Stimulated activated CD4-positive, alpha-beta T cell treated with anti-CD3 and anti-CD28 coated beads, Interleukin-15, amount 100 ng/mL, for 48 hours (primary cell): ENCODE measurements around the gene LIMK1.
"Not testable (repeated sequence)": the region's sequence is repeated elsewhere in the genome, so short reads cannot be mapped to it uniquely, and the experiment has no call there.

Experiments
- DNase-seq, 2 donors: peaks; one replicate each; pipeline ENCODE4 v3.0.0-alpha.2; 2020; ENCODE audit warnings: low read depth in 2 of 2

LIMK1 gene

DNA sequence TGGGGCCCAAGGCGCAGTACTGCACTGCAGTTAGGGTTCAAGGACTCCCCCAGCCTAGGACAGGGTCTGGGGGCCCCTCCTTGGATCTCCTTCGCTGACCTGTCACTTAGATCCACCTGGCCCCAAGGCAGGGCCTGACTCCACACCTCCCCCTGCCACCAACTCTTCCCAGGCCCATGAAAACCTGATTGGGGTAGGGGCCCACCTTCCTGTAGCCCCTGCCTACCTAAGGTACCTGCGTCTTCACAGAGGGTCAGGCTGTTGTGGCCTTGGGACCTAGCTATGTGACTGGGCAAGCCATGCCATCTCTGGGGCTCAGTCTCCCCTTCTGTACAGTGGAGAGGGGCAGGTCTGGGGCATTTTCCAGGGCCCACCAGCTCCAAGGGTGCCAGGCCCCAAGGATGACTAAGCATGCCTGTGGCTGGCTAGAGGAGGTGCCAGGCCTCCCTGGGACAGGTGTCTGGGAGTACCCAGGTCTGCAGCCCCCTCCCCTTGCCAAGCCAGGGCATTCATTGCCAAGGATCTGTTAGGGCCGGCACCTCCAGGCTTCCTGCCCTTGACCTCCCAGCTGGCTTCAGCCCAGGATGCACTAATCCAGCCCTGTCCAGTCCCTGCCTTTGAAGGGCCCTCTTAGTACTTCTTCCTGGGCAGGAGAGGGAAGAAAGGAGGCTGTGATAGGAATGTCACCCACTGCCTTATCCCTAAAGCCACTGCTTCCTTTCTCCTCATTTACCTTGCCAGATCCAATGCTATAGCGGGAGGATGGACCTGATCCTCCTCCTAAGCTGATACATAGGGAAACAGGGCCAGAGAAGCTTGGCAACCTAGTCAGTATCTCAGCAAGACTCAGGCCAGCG lies 1.3 kb downstream of the LIMK1 start:
- DNase-seq, result no peak

DNA sequence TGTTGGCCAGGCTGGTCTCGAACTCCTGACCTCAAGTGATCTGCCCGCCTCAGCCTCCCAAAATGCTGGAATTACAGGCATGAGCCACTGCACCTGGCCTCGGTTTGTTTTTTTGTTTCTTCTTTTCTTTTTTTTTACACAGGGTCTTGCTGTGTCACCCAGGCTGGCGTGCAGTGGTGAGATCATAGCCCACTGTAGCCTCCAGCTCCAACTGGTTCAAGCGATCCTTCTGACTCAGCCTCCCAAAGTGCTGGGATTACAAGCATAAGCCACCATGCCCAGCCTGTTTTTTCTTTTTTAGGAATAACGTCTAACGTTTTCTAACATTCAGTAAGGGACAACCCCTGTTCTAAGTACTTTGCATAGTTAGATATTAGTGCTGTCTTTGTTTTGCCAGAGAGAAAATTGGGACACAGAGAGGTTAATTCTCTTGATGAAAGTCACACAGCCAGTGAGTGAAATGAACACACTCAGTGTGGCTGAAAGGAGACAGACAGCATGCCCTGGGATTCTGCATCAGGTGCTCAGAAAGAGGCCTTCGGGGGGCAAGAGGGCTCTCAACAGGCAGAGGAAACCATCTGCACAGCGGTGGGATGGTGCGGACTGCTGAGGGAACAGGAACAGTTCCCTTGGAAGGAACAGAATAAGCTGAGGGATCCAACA lies 4.3 kb downstream of the LIMK1 start:
- DNase-seq, result no peak

DNA sequence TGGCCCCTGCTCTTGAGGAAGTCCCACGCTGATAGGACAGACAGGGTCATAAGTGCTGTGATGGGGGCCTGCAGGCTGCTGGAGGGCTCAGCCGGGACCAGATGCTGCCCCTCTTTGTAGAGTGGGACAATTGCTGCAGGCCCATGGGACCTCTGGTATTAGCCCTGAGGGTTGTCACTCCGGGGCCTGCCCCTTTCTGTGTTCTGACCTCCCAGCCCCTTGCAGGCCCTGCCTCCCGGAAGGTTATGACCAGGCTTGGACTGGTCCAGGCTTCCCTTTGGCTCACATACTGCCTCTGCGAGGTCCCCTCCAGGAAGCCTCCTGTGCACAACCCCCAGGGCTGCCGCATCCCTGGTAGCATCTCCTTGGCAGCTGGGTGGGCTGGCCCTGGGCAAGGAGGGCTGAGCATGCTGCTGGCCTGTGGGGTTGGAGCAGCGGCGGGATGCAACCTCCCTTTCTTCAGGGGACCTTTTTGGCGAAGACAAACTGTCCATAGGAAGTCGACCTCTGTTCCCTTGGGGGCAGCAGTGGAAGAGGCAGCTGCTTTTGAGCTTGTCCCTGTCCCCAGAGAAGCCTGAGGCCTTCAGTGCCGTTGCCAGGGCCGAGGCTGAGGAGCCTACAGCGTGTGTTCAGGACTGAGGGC lies 8.8 kb downstream of the LIMK1 start:
- DNase-seq, result no peak

DNA sequence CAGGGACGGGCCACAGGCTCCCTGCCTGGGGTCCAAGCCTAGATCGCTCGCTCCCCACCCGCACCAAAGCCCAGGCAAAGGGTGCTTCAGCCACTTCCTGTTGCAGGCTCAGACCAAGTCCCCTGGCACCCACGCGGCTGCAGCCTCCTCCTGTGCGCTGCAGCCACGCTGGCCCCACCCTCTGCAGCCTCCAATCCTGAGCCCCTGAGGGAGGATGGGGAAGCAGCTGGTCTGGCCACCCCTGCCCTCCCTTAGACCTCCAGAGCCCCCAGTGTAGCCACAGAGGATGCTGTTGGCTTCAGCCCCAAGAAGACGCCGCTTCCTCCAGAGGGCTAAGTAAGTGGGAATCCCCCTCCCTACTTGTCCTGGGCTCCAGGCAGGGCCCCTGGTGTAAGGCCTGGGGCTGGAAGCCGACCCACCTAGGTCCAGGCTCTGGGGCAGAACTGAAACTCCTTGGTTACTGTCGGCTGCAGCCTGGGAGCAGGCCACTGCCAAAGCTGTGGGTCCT lies 9.4 kb downstream of the LIMK1 start:
- DNase-seq, result no peak

DNA sequence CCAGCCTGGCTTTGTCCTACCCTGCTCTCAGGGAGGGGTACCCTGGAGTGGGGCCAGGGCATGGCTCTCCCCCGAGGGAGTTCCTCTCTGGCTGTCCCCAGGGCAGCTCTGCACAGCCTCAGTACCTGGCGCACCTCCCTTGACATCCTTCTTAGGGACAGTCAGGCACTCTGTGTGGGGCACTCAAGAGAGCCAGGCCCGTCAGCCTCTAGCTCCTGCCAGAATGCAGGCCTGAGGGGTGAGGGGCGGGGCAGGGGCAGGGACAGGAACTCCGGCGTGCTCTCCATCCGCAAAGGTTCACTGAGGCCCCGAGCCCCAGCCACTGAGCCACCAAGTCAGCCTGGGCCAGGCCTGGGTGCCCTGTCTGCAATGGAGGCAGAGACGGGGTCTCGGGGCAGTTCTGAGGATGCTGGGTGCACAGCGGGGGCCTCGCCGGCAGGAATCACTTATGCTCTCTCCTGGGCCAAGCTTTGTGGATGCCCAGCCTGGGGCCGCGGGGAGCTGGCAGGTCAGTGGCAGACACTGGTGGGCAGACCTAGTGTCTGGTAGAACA lies 10.1 kb downstream of the LIMK1 start:
- no peak for DNase-seq

DNA sequence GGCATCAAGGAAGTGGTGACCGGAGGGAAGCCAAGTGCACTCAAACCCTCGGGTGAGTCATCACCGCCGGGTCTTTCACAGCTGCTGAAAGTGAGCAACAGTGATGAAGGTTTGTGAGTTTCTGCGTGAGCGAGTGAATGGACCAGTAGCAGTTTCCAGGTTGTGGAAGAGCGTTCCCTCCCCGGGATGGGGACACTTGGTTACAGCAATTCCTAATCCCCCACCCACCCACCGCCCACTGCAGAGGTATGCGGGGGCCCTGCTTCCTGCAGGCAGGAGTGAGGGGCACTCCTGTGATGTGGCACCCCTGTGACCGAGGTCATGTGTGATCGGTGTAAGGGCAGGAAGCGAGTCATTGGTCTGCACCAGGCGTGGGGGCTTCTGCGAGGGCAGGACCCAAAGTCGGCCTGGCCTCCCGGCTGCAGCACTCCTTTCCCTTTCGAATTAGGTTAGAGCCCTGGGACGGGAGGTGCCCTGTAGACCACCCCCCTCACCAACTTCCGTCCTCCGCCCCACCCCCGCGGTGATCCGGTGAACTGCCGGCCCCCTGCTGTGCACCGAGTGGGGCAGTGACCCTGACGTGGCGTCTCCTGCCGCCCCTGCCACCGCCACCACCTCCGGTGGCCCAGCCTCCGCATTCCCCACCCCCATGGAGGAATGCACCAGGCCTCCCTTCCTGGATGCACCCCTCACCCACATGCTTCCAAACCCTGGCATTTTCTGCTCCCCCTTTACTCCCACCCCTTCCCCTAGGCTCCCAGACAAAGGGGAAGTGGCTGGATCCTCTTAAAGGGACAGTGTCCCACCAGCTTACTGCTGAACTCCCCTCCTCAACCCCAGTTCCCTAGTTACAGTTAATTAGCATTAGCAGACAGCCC lies 10.9 kb downstream of the LIMK1 start:
- peak; percentile 70 to 78 for DNase-seq

DNA sequence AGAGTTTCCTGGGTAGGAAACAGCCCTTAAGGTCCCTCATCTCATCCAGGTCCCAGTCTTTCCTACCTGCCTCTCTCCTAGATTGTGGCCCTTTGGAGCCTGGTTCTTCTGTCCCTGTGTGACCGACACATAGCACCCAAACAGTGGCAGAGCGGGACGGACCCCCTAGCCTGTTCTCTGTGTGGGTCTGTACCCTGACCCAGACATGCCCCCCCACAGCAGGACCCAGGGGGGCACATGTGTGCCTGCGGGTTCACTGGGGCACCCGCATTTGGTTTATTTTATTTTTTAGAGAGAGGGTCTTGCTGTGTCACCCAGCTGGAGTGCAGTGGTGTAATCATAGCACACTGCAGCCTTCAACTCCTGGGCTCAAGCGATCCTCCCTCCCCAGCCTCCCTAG lies 11.5 kb downstream of the LIMK1 start:
- DNase-seq, result no peak

DNA sequence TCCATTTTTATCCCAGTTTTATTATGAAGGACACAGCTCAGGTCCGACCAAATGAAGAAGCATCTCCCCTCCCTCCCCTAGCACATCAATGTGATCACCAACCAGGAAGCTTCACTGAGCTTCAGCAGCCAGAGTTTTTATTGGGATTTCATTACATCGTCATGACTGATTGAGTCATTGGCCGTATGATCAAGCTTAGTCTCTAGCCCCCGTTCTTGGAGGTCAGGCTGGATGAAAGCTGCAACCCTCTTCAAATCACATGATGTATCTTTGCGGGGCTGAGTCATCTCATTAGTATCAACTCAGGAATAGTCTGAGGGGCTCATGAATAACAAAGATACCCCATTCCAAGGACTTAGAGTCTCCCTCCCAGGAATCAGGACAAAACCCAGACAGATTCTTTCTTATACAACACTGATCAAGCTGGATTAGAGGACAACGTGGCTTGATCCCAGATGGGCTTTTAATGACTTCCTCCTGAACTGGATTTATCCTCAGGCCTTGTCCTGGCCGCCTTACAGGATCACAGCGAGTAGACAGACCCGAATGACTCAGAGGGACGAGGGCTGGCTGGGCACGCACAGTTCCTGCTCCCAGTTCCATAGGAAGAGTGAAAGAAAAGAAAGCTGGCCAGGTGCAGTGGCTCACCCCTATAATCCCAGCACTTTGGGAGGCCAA lies 14.5 kb downstream of the LIMK1 start:
- no peak for DNase-seq

DNA sequence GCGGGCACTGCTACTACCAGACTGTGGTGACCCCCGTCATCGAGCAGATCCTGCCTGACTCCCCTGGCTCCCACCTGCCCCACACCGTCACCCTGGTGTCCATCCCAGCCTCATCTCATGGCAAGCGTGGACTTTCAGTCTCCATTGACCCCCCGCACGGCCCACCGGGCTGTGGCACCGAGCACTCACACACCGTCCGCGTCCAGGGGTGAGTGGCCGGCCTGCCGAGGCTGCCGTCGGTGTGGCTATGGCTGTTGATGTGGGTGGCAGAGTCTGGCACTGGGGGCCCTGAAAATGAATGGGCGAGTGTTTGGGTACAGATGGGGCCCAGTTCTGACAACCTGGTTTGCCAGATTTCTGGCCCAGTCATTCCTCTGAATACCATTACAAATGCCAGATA lies 15.4 kb downstream of the LIMK1 start:
- DNase-seq, result no peak

DNA sequence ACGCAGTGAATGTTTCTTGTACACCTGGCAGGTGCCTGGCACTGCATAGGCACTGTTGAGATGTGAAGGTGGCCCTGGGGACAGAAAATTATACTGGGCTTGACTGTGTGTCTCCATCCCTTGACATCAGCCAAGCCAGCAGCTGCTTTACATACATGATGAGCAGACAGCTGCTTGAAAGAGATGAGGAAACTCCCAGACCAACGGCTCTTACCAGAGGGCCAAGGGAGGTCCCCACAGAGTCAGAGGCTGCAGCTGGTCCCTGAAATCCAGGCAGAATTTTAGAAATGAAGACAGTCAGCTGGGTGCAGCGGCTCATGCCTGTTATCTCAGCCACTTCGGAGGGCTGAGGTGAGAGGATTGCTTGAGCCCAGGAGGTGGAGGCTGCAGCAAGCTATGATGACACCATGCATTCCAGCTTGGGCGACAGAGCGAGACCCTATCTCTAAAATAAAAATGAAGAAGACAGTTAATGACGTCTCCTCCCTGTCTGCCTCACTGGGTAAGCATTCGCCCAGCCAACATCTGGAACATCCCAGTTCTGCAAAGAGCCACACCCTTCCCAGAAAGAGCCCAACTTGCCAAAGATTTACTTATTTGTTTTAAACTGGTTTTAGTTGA lies 17.6 kb downstream of the LIMK1 start:
- no peak for DNase-seq

DNA sequence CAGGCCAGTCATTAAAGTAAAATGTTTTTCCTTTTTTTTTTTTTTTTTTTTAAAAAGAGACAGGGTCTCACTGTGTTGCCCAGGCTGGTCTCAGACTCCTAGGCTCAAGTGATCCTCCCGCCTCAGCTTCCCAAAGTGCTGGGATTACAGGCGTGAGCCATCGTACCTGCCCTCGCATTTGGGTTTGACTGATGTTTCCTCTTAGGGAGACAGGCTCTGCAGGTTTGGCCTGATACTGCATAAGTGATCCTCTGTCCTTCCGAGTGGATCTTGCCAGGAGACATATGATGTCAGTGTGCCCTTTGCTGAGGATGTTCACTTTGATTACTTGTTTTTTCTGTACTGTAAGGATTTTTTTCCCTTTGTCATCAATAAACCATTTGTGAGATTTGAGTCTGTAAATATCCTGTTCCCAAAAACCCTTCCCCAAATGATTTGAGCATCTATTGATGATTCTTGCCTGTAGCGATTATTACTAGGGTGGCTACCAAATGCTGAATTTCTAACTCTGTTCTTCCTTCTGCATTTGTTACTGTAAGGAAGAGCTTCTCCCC lies 19.7 kb downstream of the LIMK1 start:
- DNase-seq, result no peak

DNA sequence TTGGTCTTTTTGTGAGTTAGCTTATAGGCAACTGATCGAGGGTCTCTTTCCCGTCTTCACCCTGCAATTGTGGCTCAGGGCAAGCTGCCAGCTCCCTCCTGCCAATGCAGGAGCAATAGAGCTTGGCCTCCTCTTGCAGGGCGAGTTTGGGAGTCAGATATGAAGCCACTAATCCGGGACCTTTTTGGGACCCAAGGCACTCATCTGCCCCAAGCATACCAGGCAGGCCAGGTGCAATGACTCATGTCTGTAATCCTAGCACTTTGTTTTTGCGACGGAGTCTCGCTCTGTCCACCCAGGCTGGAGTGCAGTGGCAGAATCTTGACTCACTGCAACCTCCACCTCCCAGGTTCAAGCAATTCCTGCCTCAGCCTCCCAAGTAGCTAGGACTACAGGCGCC lies 21.1 kb downstream of the LIMK1 start:
- DNase-seq, result no peak

DNA sequence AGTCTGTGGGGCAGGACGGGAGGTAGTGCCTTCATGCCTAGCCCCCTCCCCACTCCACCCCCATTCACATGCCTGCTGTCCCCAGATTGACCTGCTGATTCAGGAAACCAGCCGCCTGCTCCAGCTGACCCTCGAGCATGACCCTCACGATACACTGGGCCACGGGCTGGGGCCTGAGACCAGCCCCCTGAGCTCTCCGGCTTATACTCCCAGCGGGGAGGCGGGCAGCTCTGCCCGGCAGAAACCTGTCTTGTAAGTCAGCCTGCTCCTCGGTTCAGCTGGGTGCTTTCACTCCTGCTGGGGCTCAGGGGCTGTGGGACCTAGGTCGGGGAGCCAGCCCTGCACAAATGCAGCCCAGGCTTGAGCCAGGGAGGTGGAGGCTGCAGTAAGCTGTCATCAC lies 22.4 kb downstream of the LIMK1 start:
- DNase-seq, result no peak

DNA sequence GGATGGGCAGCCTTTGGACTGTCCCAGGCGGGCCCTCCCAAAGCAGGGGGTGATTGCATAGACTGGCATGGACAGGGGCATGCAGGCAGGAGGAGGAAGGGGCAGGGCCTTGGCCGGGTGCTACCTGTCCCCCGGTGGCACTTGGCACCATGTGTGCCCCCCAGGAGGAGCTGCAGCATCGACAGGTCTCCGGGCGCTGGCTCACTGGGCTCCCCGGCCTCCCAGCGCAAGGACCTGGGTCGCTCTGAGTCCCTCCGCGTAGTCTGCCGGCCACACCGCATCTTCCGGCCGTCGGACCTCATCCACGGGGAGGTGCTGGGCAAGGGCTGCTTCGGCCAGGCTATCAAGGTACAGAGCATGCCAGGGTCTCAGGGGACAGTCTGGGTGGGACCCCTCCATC lies 23.2 kb downstream of the LIMK1 start:
- DNase-seq, result no peak

DNA sequence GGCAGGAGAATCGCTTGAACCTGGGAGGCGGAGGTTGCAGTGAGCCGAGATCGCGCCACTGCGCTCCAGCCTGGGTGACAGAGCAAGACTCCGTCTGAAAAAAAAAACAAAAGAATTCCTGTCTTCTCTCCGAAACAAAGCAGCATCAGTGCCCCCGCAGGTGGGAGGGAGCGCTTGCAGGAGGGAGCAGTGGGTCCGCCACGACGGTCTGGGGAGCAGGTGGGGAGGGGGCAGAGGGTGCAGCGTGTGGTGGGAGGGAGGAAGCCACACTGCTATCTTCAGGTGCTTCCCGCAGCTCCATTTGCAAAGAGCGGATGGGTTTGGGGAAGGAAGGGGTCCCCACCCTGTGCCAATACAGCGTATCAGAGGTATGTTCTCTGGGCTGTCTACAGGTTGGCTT lies 31.7 kb downstream of the LIMK1 start:
- DNase-seq, result no peak

DNA sequence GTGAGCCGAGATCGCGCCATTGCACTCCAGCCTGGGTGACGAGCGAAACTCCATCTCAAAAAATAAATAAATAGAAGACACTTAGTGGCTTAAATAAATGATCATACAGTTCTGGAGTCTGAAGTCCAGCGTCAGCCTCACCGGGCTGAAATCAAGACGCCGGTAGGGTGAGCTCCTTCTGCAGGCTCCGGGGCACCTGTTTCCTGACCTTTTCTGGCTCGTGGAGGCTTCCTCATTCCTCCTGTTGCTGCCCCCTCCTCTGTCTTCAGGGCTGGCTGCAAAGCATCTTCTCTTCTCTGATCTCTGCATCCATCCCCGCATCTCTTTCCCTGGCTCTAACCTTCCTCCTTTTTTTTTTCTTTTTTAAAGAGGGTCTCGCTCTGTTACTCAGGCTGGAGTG lies 32.8 kb downstream of the LIMK1 start:
- DNase-seq, result no peak

DNA sequence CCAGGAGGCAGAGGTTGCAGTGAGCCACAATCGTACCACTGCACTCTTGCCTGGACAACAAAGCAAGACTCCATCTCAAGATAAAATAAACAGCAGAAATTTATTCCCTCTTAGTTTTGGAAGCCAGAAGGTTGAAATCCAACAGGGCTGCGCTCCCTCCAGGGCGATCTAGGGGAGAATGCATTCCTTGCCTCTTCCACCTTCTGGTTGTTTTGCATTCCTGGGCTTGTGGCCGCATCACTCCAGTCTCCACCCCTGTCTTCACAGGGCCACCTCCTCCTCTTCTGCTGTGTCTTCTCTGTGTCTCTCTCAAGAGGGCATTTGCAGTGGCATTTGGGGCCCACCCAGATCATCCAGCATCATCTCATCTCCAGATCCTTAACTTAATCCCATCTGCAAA lies 36.2 kb downstream of the LIMK1 start:
- no peak for DNase-seq

DNA sequence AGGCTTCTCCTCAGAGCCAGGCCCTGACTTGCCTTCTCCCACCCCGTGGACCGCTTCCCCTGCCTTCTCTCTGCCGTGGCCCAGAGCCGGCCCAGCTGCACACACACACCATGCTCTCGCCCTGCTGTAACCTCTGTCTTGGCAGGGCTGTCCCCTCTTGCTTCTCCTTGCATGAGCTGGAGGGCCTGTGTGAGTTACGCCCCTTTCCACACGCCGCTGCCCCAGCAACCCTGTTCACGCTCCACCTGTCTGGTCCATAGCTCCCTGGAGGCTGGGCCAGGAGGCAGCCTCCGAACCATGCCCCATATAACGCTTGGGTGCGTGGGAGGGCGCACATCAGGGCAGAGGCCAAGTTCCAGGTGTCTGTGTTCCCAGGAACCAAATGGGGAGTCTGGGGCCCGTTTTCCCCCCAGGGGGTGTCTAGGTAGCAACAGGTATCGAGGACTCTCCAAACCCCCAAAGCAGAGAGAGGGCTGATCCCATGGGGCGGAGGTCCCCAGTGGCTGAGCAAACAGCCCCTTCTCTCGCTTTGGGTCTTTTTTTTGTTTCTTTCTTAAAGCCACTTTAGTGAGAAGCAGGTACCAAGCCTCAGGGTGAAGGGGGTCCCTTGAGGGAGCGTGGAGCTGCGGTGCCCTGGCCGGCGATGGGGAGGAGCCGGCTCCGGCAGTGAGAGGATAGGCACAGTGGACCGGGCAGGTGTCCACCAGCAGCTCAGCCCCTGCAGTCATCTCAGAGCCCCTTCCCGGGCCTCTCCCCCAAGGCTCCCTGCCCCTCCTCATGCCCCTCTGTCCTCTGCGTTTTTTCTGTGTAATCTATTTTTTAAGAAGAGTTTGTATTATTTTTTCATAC lies 38.0 kb downstream of the LIMK1 start:
- no peak for DNase-seq

DNA sequence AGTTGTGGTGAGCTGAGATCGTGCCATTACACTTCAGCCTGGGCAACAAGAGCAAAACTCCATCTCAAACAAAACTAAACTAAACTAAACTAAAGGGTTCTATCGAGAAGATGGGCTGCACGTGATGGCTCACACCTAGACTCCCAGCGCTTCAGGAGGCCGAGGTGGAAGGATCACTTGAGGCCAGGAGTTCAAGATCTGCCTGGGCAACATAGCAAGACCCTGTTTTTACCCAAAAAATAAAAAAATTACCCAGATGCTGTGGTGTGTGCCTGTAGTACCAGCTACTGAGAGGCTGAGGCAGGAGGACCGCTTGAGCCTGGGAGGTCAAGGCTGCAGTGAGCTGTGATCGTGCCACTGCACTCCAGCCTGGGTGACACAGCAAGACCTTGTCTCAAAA lies 40.3 kb downstream of the LIMK1 start:
- not testable (repeated sequence) for DNase-seq
